ENCODE data around the gene CNOT8. TPM values are rescaled to one million over a fixed set of nuclear protein-coding genes. Genes with fewer than 3 reads are reported as not detected.

The CNOT8 gene
- total RNA-seq, 4 donors from 2014 or later, result 47.8 to 92.9 (median 65.4) TPM

DNA sequence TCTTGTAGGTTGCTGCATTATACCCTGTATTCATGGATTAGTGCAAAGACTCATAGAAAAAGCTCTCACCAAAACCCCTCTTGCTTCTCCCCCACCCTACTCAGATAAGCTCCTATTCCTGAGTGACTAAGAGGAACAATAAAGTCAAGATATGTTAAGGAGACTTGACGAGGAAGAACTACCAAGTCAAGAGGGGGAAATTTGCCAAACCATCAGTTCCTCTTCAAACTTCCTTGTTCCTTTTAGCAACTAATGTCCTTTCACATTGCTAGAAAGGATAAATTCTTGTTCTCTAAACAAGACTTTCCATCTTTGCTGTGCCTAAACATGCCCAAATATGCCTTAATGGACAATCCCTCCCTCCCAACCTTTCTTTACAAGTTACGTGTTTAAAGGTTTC lies 27.0 kb downstream of the CNOT8 start:
- TF ChIP-seq, protein P1, sequence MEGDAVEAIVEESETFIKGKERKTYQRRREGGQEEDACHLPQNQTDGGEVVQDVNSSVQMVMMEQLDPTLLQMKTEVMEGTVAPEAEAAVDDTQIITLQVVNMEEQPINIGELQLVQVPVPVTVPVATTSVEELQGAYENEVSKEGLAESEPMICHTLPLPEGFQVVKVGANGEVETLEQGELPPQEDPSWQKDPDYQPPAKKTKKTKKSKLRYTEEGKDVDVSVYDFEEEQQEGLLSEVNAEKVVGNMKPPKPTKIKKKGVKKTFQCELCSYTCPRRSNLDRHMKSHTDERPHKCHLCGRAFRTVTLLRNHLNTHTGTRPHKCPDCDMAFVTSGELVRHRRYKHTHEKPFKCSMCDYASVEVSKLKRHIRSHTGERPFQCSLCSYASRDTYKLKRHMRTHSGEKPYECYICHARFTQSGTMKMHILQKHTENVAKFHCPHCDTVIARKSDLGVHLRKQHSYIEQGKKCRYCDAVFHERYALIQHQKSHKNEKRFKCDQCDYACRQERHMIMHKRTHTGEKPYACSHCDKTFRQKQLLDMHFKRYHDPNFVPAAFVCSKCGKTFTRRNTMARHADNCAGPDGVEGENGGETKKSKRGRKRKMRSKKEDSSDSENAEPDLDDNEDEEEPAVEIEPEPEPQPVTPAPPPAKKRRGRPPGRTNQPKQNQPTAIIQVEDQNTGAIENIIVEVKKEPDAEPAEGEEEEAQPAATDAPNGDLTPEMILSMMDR (IDR thresholded peaks at IDR 0.05), result no peak
- TF ChIP-seq POLR2A (IDR thresholded peaks at IDR 0.05), result no peak
- 89 to 91% methylated on average over 2 of the region's 2 CpGs for WGBS, 2 donors
- DNase-seq (ENCODE audit: low spot score in 2 of 2), result no peak
- H3K4me3 ChIP-seq (ENCODE audit: low read depth, poor library complexity, severe bottlenecking), result no peak overlapping the region
- intact Hi-C loops (cut with DNase I; ENCODE audit: low total_unique reads), result no loop called here

DNA sequence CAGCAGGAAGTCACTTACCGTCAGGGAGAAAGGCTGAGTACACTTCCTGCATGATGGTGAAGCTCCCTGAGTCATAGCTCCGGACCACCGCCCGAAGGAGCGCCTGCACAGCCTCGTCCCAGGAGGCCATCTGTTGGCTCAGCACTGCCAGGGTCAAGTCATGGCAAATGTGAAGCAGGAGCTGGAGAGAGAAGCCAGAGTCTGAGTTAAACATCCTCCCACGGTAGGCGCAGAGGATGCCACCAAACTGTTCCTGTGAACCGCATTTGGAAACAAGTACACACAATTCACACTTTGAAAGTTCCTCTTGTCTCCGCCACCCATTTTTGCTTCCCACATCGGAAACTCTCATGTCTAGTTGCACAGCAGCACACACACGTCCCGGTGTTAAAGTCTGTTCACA lies 33.9 kb downstream of the CNOT8 start:
- H3K4me3 ChIP-seq (ENCODE audit: low read depth, poor library complexity, severe bottlenecking), result no peak overlapping the region
- intact Hi-C loops (cut with DNase I; ENCODE audit: low total_unique reads), result no loop called here

DNA sequence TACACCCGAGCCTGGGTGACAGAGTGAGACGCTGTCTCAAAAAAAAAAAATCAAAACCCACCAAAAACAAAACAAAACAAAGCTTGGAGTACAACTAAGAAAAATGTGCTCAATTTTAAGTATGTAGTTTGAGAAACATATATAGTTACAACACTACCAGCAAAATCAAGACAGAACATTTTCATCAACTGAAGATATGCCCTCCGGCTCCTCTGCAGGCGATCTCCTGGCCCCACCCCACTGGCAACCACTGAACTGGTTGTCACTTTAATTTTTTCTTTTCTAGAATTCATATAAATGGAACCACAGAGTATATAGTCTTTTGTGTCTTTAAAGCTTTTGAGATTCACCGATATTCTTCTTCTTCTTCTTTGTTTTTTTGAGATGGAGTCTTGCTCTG lies 35.0 kb downstream of the CNOT8 start:
- intact Hi-C loops (cut with DNase I; ENCODE audit: low total_unique reads), result no loop called here
- H3K4me3 ChIP-seq (ENCODE audit: low read depth, poor library complexity, severe bottlenecking), result no peak overlapping the region
- no peak for DNase-seq (ENCODE audit: low spot score in 2 of 2)
- WGBS, 2 donors, result 76 to 87% methylated on average over 5 of the region's 5 CpGs
- TF ChIP-seq, protein P1 (IDR thresholded peaks at IDR 0.05), result no peak
- no peak for TF ChIP-seq POLR2A (IDR thresholded peaks at IDR 0.05)

More for the DNA sequence above, 33.9 kb downstream of the CNOT8 start:
- WGBS, 2 donors, result 73 to 78% methylated on average over 13 of the region's 13 CpGs
- TF ChIP-seq, protein P1 (IDR thresholded peaks at IDR 0.05), result no peak
- TF ChIP-seq POLR2A (IDR thresholded peaks at IDR 0.05), result no peak
- peak in 1 of 2 donors; percentile 74 for DNase-seq (ENCODE audit: low spot score in 2 of 2)

DNA sequence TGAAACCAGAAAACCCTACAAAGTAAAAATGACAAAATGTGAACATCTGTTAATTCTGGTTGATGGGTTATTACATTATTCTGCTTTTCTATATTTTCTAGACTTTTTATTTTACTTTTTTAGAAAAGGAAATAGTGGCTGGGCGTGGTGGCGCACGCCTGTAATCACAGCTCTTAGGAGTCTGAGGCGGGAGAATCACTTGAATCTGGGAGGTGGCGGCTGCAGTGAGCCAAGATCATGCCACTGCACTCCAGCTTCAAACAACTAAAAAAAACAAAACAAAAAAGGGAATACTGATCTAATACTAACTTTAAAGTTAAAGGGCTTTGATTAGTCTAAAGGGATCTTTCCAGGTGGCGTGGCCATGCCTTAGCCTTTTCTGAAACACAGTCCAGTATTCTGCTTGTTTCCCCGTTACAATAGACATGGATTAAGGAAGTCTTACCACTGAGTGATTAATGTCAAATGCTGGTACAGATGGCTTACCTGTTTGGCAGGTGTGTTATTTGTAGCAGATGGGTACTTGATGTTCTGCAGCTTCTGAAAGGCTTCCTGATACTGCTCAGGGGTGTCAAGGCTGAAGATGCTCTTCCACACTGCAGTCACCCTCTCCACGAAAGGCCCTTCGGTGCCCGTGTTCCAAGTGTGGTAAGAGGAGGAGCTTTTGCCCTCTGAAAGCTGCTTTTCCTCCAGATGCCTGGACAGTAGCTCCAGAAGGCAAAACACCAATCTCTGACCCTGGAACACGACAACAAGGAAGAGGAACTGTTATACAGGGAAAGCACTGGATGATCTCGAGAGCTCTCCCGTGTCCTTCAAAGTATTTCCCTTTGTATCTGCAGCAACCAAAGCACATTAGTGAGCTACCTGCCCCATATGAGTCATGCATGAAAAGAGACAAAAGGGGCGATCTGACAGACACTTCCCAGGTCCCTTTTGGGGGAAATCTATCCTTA lies 37.5 kb downstream of the CNOT8 start:
- WGBS, 2 donors, result 87% methylated on average over 14 of the region's 14 CpGs
- H3K4me3 ChIP-seq (ENCODE audit: low read depth, poor library complexity, severe bottlenecking), result no peak overlapping the region
- intact Hi-C loops (cut with DNase I; ENCODE audit: low total_unique reads), result no loop called here
- TF ChIP-seq, protein P1 (IDR thresholded peaks at IDR 0.05), result no peak
- no peak for TF ChIP-seq POLR2A (IDR thresholded peaks at IDR 0.05)
- peak in 1 of 2 donors; percentile 69 for DNase-seq (ENCODE audit: low spot score in 2 of 2)

DNA sequence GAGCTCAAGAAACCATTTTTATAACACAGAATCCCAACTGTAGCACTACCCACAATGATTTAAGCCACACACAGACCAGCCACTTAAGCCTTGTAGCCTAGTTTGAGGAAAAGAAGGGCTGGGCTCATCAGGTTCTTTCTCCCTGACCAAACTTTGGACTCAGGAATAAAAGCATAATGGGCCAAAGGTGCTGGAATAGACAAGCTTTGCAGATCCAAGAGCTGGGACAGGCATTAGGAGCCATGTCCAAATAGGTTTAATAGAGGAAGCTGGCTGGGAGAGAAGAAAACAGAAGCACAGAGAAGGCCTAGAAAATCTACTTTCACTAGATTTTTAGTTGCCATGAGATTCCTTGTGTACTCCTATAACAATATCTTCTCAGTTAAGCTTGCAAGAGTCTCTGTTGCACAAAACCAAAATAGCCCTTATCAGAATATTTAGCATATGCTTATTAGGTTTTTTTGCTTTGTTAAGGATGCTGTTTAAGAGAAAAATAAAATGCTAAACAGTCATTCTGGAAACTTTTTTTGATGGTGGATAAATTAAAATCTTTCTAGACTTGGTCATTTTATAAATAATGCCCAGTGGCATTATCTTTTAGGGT lies 38.2 kb downstream of the CNOT8 start:
- no peak overlapping the region for H3K4me3 ChIP-seq (ENCODE audit: low read depth, poor library complexity, severe bottlenecking)
- intact Hi-C loops (cut with DNase I; ENCODE audit: low total_unique reads), result no loop called here
- TF ChIP-seq, protein P1 (IDR thresholded peaks at IDR 0.05), result no peak
- no peak for TF ChIP-seq POLR2A (IDR thresholded peaks at IDR 0.05)
- no peak for DNase-seq (ENCODE audit: low spot score in 2 of 2)

Data from lower leg skin (tissue), 4 donors.